ENCODE measurements around the gene GGTLC3.
"Not testable (repeated sequence)": the region's sequence is repeated elsewhere in the genome, so short reads cannot be mapped to it uniquely, and the experiment has no call there.

The GGTLC3 gene

DNA sequence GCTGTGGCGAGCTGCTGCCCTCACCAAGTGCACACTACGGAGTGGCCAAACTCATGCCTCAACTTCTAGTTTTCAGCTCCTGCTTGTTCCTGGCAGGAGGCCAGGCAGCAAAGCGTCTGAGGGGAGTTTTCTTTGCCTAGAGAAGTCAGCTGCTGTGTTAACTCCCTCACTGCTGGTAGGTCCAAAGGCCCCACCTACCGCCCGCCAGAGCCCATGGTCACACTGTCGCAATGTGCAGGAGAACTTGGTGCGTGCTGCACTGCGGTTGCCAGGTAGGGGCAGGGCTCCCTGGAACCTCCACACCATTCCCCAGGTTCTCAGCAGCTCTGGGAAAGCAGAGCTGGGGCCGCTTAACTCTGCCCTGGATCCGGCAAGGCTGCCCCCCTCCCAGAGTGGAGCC is 5.6 kb downstream of the GGTLC3 start:
- DNase-seq: not testable (repeated sequence)

- DNase-seq: not testable (repeated sequence)
These were observed 6.6 kb downstream of the GGTLC3 start for GRCh38 chr22:18511327-18511726.

DNA sequence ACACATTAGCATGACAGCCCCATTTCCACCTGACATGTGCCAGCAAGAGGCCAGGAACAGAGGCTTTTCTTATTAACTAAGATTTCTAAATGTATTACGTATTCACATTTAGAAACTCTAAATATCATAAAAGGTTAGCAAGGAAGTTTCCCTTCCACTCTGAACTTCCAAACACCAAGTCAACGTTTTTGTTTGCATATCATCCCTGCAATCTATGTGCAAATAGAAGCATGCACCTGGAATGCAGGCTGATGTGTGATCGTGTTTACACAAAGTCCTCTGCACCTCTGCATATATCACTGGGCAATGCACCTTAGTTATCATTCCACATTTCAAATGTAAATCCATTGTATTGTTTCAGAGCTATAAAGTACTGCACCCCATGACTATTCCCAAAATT is 21.7 kb downstream of the GGTLC3 start:
- not testable (repeated sequence) for DNase-seq
